Right renal pelvis (tissue), 4 donors: Measurements from ENCODE around the gene LMF1. TPM values are rescaled to one million over a fixed set of nuclear protein-coding genes. Genes with fewer than 3 reads are reported as not detected.
"Not testable (repeated sequence)": the region's sequence is repeated elsewhere in the genome, so short reads cannot be mapped to it uniquely, and the experiment has no call there.

ENCODE experiments used
- DNase-seq, 4 donors: peaks; one replicate each; pipeline ENCODE4 v3.0.0-alpha.2; 2013; ENCODE audit warnings: low read depth in 4 of 4, low spot score in 3 of 4, missing footprints in 1 of 4
- polyA plus RNA-seq, 4 donors: library from polyadenylated mRNA; unstranded; fragments of 120-200 nt; gene quantifications; one replicate each; pipeline ENCODE4 v1.2.1, GENCODE V29; 2013; ENCODE audit not compliant: insufficient read length in 4 of 4

Gene LMF1
- polyA plus RNA-seq, 4 donors: 14.2 to 19.9 (median 16.9) TPM

DNA sequence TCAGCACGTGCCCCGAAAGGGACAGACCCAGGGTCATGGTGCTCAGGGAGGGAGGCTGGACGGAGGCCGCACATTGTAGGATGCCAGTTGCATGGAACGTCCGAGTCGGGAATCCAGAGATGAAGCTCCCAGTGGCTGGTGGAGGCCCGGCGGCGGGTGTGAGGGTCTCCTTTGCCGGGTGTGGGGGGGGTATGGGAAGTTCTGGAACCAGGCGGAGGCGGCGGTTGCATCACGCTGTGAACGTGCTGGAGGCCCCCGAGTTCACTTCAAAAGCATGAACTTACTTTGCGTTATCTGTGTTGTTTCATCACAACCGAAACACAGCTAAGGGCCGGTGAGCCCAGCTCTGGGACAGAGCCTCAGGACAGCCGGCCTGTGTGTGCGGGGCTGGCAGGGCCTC, 96.9 kb downstream of the LMF1 start:
- DNase-seq: no peak

GRCh38 chr16:873243-873661, 97.5 kb downstream of the LMF1 start:
- no peak for DNase-seq

DNA sequence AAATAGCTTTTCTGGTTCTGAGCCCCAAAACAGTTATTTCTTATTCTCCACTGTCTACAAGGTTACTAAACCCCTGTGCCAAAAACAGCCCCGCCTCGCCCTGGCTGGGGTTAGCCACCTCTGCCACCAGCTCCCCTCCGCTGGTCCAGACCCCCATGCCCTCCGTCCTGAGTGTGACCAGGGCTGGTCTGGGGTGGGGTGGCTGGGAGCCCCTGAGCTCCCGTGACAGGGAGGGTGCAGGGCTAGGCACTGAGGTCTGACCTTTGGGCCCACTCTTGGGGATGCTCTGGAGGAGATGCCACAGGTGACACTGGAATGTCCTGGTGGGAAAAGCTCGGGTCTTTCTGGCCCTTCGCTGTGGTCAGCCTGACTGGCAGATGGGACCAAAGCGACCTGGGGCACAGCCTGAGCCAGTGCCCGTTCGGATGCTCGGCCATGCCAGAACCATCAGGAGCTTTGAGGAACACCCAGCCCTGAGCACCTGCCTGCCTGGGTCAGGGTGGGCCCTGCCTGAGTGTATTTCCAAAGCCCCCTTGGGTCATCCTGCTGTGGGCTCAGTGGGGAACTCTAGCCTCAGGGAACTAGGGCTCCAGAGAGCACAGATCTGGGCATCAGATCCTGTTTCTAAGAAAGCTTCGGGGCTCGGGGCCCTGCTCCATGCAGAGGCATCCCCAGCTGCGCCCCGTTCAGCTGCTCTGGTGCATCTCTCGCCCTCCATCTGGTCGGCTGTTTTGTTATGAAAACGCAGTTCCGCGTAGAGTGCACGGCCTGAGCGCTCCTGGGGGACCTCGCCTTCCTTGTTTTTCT, 98.1 kb downstream of the LMF1 start:
- DNase-seq: no peak

GRCh38 chr16:871562-872345, 99.0 kb downstream of the LMF1 start:
- DNase-seq: no peak

GRCh38 chr16:870856-871561, 99.8 kb downstream of the LMF1 start:
- no peak for DNase-seq

GRCh38 chr16:869823-870641, 100.8 kb downstream of the LMF1 start:
- no peak for DNase-seq

DNA sequence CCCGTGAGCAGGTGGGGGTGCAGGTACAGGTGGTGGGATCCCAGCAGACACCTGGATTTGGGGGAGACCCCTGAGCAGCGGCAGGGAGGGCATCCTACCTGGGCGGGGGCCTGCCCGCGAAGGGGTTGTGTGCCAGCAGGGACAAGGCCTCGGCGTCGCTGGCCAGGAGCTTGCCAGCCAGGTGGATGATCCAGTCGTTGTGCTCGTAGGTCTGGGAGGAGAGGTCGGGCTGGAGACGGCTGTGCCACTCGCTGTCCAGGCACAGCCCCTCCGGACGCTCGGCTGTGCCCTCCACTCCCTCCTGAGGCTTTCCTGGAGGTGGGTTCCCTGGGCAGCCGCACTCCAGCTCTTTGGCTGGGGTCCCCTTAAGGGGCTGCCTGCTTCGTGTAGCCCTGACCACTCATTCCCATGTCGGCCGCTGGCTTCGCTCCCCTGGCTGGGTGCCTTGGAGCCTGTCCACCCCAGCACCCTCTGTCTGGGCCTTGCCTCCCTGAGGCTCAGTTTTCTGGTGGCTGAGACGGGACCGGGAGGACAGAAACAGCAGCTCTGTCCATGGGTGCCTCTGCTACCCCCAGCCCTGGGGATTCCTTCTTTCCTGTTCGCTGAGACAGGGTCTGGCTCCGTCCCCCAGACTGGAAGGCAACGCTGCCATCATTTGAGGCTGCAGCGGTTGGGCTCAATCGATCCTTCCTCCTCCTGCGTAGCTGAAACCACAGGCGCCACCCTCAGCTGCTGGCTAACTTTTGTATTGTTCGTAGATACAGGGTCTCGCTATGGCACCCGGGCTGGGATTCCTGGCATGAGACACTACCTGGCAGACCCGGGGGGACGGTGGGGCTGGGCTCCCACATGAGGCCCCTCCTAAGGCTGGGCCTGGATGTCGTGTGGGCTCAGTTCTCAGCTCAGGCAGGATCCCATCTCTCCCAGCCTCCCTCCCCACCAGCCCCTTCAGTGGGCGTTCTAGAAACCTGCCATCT, 101.7 kb downstream of the LMF1 start:
- no peak for DNase-seq

DNA sequence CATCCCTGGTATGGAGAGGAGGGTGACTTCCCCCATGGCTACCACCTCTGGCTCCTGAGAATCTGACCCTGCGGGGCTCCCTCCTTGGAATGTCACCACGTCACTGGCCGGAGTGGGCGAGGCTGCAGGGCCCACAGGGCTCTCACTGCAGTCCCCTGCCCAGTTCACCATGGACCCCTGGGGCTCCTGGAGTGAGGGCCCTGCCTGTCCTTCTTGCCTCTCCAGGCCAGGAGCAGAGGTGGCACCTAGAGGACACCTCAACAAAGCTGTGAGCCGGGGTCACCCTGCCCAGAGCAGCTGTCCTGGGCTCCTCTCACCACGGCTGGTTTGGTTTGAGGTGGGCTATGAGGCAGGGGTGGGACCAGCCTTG, 102.4 kb downstream of the LMF1 start:
- no peak for DNase-seq

DNA sequence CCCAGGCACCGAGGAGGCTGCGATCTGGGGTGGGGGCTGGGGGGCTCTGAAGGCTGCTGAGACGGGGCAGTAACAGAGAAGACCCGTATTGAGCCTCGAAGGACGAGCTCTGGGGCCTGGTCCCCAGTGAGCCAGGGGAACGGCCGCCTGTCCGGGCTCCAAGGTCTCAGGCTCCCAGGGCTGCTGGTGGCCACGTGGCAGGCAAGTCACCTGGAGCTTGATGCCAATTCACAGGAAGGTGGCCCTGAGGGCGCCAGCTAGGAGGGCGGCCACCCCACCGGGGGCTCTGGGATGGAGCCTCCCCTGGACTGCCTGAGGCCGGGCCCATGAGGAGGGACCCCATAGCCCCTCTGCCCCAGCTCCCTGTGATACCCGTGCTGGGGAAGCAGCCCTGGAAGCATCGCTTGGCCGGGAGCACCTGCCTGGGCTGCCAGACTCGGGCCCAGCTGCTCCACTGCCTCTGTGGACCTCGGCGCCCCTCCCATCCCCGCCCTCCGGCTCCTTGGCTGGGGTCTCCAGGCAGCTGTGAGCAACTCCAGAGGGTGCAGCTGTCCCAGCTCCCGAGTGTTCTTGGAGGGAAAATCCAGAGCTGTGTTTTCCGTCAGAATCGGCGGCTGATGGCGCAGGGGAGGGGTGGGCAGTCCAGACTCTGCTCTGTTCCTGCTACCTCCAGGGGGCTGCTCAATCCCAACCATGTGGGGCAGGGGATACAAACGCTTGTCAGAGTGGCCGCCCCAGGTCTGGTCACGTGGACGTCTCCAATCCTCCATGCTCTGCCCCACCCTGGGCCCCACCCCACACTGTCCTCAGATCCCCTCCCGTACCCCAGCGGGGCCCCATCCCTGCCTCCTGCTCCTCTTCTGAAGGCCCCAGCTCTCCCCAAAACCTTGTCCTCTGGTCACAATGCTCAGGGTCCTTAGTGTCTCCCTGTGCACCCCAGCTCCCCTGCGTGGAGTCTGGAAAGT, 103.1 kb downstream of the LMF1 start:
- DNase-seq: no peak

DNA sequence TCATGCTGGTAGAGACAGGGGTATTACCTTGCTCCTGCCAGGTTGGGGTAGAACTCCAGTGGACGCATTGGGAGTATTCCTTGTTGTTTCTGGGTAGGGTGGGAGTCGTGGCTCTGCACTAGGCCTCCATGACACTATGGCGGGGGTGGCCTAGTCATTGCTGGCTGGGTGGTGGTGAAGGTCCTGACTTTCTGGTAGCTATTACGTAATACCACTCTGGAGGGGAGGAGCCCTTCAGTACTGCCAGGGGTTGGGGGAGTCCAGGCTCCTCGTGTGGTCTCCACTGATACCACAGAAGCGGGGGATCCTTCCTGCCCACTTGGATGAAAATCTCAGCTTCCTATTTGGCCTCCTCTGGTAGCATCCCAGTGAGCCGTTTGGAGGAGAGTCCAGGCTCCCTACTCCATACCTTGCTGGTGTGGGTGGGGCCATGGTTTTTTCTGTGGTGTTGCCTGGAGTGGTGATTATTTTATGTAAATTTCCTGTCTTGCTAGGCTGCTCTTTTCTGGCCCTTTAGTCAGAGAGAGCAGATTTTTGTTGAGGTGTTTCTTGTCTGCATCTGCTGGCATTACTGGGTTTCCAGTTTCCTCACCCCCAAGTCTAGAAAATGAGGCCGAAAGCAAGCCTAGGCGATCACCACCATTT, 104.4 kb downstream of the LMF1 start:
- DNase-seq: no peak

DNA sequence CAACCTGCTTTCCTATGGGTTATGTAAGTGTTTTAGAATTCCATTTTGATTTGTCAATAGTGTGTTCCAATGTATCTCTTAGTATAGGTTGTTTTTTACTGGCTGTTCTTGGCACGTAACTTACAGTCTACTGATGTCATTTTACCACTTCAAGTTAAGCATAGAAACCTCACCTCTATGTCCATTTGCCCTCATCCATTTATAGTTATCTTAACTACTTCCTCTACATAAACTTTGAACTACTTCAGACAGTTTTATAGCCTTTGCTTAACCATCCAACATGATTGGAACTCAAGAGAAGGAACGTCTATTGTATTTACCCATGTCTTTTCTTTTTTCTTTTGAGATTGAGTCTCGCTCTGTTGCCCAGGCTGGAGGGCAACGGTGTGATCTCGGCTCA, 105.8 kb downstream of the LMF1 start:
- no peak for DNase-seq

- no peak for DNase-seq
These were observed 109.3 kb downstream of the LMF1 start for GRCh38 chr16:861446-861845.

- no peak for DNase-seq
These were observed 109.9 kb downstream of the LMF1 start for GRCh38 chr16:860891-861290.

GRCh38 chr16:858971-859370, 111.8 kb downstream of the LMF1 start:
- DNase-seq: not testable (repeated sequence)

DNA sequence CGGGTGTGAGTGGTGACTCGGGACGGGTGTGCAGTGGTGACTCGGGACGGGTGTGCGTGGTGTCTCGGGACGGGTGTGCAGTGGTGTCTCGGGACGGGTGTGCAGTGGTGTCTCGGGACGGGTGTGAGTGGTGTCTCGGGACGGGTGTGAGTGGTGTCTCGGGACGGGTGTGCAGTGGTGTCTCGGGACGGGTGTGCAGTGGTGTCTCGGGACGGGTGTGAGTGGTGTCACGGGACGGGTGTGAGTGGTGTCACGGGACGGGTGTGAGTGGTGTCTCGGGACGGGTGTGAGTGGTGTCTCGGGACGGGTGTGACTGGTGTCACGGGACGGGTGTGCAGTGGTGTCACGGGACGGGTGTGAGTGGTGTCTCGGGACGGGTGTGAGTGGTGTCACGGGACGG, 112.3 kb downstream of the LMF1 start:
- not testable (repeated sequence) for DNase-seq

DNA sequence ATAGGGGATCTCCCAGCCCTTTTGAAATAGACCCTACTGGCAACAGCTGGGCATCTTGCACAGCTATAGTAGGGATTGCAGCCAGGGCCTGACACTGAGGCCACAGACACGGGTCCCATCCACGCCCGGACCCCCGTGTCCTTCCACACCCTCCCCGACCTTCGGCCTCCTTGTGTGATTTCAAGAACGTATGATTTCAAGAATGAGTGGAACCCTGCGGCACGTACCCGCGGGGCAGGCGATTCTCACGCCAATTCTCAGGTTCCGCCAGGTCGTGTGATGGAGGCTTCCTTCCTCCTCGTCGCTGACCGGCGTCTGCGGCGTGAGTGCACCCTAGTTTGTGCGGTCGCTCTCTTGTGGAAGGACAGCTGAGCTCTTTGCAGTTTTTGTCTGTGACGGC, 114.0 kb downstream of the LMF1 start:
- DNase-seq: no peak

DNA sequence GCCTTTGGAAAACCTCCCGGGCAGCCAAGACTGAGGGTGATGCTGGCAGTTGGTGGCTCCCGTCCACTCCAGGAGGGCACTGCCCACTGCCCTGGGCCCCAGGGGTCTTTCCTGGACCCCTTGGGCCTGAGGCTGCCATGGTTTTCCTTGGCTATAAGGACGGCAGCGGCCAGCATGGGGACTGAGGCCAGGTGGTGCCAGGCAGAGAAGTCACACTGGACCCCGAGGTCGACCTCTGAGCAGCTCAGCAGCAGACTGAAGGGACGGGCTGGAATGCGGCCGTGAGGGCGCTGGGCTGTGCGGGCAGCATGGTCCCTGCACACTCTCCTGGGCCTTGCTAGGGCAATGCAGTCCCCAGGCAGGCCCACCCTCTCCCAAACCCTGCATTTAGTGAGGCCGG, 114.7 kb downstream of the LMF1 start:
- DNase-seq: no peak

DNA sequence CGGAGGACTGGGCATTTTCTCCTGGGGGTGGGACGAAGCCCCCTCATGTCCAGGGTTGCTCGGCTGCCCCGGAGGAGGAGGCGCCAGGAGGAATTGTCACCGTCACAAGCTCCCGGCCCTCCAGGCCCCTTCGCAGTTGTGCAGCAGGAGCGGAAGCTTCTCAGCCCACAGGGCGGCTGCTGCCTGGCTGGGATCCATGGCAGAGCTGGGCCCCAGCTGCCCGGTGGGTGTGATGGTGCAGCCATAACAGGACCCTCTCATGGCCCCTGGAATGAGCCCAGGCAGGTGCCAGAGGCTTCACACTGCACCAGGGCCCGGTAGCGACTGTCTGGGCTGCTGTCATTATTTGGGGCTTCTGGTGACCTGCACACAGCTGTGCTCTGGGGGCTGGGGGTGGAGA, 115.3 kb downstream of the LMF1 start:
- no peak for DNase-seq
